Neural cell (in vitro differentiated cells): ENCODE data around the gene ALDH1B1. TPM values are rescaled to one million over a fixed set of nuclear protein-coding genes. Genes with fewer than 3 reads are reported as not detected.

Experiments used
- H2AFZ ChIP-seq: fragments of 200-600, 300-800 bp; sonication (generic), shearing (Covaris generic); 2 replicates; pipeline ENCODE4 v1.6.0; 2014; ENCODE audit warnings: low read depth, mild to moderate bottlenecking, antibody characterized with exemption, low read length, moderate library complexity
- H3F3A ChIP-seq: fragments of 200-600 bp; shearing (Covaris generic); 2 replicates; pipeline ENCODE4 v1.6.1; 2016; ENCODE audit warnings: mild to moderate bottlenecking, moderate library complexity, mixed read lengths, antibody characterized with exemption, low read length; ENCODE audit not compliant: insufficient read depth, poor library complexity, severe bottlenecking
- H3K27ac ChIP-seq: fragments of 200-600, 300-800 bp; sonication (generic), shearing (Covaris generic); 2 replicates; pipeline ENCODE4 v1.5.1; 2014; ENCODE audit warnings: mild to moderate bottlenecking, low read length, moderate library complexity
- H3K27me3 ChIP-seq: fragments of 300-800, 200-600 bp; sonication (generic), shearing (Covaris generic); 2 replicates; pipeline ENCODE4 v1.6.0; 2014; ENCODE audit warnings: mild to moderate bottlenecking, low read depth, low read length, moderate library complexity; ENCODE audit not compliant: insufficient read depth
- H3K36me3 ChIP-seq: fragments of 300-800, 200-600 bp; sonication (generic), shearing (Covaris generic); 2 replicates; pipeline ENCODE4 v1.5.1; 2014; ENCODE audit warnings: mild to moderate bottlenecking, antibody characterized with exemption, low read length, moderate library complexity; ENCODE audit not compliant: insufficient read depth
- H3K4me2 ChIP-seq: fragments of 300-800, 200-600 bp; sonication (generic), shearing (Covaris generic); 2 replicates; pipeline ENCODE4 v1.6.0; 2014; ENCODE audit warnings: mild to moderate bottlenecking, low read length
- H3K4me3 ChIP-seq: fragments of 300-800, 200-600 bp; sonication (generic), shearing (Covaris generic); 2 replicates; pipeline ENCODE4 v1.5.1; 2014; ENCODE audit warnings: mild to moderate bottlenecking, low read length, moderate library complexity
- H3K79me2 ChIP-seq: fragments of 200-600 bp; shearing (Covaris generic); replicated peaks from 2 replicates; pipeline ENCODE4 v1.6.0; 2014; ENCODE audit warnings: mild to moderate bottlenecking, low read length, moderate library complexity; ENCODE audit not compliant: insufficient read depth
- H3K9ac ChIP-seq: fragments of 300-800, 200-600 bp; sonication (generic), shearing (Covaris generic); 2 replicates; pipeline ENCODE4 v1.6.1; 2016; ENCODE audit warnings: mild to moderate bottlenecking, low read length, mixed read lengths
- H3K9me2 ChIP-seq: fragments of 200-600 bp; shearing (Covaris generic); 2 replicates; pipeline ENCODE4 v1.6.1; 2016; ENCODE audit warnings: mild to moderate bottlenecking, low read length, mixed read lengths; ENCODE audit not compliant: insufficient read depth
- H3K9me3 ChIP-seq: fragments of 200-600, 300-800 bp; sonication (generic), shearing (Covaris generic); 2 replicates; pipeline ENCODE4 v1.6.1; 2016; ENCODE audit warnings: mild to moderate bottlenecking, mixed run types, low read length, moderate library complexity, mixed read lengths
- H4K20me1 ChIP-seq: fragments of 200-600 bp; shearing (Covaris generic); 2 replicates; pipeline ENCODE4 v1.6.1; 2016; ENCODE audit warnings: mild to moderate bottlenecking, mixed run types; ENCODE audit not compliant: insufficient read depth
- CTCF ChIP-seq: fragments of 450-650 bp; IDR thresholded peaks from 2 replicates; pipeline ENCODE4 v1.5.1; 2014; ENCODE audit warnings: antibody characterized with exemption, mild to moderate bottlenecking, moderate library complexity; ENCODE audit not compliant: poor library complexity, severe bottlenecking
- EP300 ChIP-seq: fragments of 450-650 bp; conservative IDR thresholded peaks from 2 replicates; pipeline ENCODE4 v1.6.1; 2014; ENCODE audit warnings: antibody characterized with exemption, mild to moderate bottlenecking, moderate library complexity; ENCODE audit not compliant: poor library complexity, severe bottlenecking
- EZH2 ChIP-seq: fragments of 200-600, 300-800 bp; shearing (Covaris generic), sonication (generic); IDR thresholded peaks from 2 replicates; pipeline ENCODE4 v1.6.1; 2014; ENCODE audit warnings: antibody characterized with exemption, low read length, borderline replicate concordance, mild to moderate bottlenecking; ENCODE audit not compliant: insufficient read depth, poor library complexity, severe bottlenecking
- MXI1 ChIP-seq: fragments of 450-650 bp; conservative IDR thresholded peaks from 2 replicates; pipeline ENCODE4 v1.6.1; 2014; ENCODE audit warnings: antibody characterized with exemption, mild to moderate bottlenecking; ENCODE audit not compliant: poor library complexity, severe bottlenecking
- POLR2AphosphoS5 ChIP-seq: IDR thresholded peaks from 2 replicates; pipeline ENCODE4 v1.6.1; 2012
- RAD21 ChIP-seq: fragments of 450-650 bp; conservative IDR thresholded peaks from 2 replicates; pipeline ENCODE4 v1.6.1; 2014; ENCODE audit warnings: antibody characterized with exemption, mild to moderate bottlenecking, moderate library complexity
- SMC3 ChIP-seq: fragments of 450-650 bp; conservative IDR thresholded peaks from 2 replicates; pipeline ENCODE4 v1.6.1; 2014; ENCODE audit warnings: antibody characterized with exemption, mild to moderate bottlenecking, moderate library complexity; ENCODE audit not compliant: poor library complexity
- TAF1 ChIP-seq: IDR thresholded peaks from 2 replicates; pipeline ENCODE4 v1.6.1; 2012; ENCODE audit warnings: low read depth
- polyA plus RNA-seq: library from polyadenylated mRNA; depleted of rRNA; stranded (reverse); fragments of >200 nt; gene quantifications from 2 replicates; pipeline ENCODE4 v1.2.3, GENCODE V29; 2014
- TF ChIP-seq, protein P1 (sequence below): IDR thresholded peaks from 2 replicates; pipeline ENCODE4 v1.6.1; 2012; ENCODE audit warnings: borderline replicate concordance

The ALDH1B1 gene
- polyA plus RNA-seq, 1 donor from 2014 or later, result 6.6 TPM

DNA sequence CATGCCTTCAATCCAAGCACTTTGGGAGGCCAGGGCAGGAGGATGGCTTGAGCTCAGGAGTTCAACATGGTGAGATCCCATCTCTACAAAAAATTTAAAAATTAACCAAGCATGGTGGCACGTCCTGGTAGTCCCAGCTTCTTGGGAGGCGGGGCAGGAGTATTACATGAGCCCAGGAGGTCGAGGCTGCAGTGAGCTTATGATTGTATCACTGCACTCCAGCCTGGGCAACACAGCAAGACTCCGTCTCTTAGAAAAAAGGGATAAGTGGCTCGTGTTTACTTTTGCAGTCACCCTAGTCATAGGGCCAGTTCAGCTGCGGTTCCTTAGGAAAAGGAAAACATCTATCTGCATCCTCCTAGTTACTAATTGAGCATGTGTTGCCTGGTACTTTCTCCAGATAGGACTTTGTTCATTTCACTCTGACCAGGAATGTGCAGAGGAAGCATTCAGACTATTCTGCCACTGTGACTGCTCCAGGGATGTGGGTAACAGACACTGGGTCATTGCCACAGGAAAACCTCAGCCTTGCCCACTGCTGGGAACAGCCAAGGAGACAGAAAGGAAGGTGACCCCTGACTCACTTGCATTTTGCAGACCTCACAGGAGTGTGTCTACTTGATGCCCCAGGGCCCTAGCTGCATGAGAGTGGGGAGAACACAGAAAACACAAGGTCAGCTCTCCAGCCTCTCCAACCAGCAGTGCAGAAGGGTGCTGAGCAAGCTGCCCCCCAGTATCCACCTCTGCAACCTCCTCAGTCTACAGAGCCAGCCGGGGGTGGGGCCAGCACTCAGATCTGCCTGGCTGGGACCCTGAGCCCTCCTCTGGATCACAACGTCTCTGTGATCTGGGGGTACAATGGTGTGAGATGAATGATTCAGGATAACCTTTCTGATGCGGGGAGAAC, 33.9 kb upstream of the ALDH1B1 start:
- Histone ChIP-seq H3K27ac (no peak overlapping the region), H3K27me3 (no peaks in the 10 kb centered on the region), H3K9me3 (no peaks in the 10 kb centered on the region), H3K9me2 (no peaks in the 10 kb centered on the region), H3K79me2 (no peaks in the 10 kb centered on the region), H3K9ac (no peak overlapping the region), H3K4me3 (no peak overlapping the region), H3K4me2 (no peak overlapping the region), H2AFZ (no peak overlapping the region), H4K20me1 (no peaks in the 10 kb centered on the region), H3F3A (peaks cover 15% of the 10 kb centered on the region), H3K36me3 (no peaks in the 10 kb centered on the region)
- TF ChIP-seq SMC3 (no peak), POLR2AphosphoS5 (no peak), MXI1 (no peak), TAF1 (no peak), EP300 (no peak), CTCF (no peak), RAD21 (no peak), EZH2 (no peak)
- TF ChIP-seq, protein P1, sequence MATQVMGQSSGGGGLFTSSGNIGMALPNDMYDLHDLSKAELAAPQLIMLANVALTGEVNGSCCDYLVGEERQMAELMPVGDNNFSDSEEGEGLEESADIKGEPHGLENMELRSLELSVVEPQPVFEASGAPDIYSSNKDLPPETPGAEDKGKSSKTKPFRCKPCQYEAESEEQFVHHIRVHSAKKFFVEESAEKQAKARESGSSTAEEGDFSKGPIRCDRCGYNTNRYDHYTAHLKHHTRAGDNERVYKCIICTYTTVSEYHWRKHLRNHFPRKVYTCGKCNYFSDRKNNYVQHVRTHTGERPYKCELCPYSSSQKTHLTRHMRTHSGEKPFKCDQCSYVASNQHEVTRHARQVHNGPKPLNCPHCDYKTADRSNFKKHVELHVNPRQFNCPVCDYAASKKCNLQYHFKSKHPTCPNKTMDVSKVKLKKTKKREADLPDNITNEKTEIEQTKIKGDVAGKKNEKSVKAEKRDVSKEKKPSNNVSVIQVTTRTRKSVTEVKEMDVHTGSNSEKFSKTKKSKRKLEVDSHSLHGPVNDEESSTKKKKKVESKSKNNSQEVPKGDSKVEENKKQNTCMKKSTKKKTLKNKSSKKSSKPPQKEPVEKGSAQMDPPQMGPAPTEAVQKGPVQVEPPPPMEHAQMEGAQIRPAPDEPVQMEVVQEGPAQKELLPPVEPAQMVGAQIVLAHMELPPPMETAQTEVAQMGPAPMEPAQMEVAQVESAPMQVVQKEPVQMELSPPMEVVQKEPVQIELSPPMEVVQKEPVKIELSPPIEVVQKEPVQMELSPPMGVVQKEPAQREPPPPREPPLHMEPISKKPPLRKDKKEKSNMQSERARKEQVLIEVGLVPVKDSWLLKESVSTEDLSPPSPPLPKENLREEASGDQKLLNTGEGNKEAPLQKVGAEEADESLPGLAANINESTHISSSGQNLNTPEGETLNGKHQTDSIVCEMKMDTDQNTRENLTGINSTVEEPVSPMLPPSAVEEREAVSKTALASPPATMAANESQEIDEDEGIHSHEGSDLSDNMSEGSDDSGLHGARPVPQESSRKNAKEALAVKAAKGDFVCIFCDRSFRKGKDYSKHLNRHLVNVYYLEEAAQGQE, result no peak

DNA sequence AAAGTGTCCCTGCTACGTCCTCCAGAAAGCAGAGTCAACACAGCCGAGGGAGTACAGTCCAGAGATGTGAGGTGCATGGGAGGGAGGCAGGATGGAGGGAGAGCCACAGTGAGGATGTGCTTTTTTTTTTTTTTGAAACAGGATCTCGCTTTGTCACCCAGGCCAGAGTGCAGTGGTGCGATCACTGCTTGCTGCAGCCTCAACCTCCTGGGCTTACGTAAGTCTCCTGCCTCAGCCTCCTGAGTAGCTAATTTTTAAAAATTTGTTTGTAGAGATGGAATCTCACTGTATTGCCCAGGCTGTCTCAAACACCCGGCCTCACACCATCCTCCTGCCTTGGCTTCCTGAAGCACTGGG, 33.2 kb upstream of the ALDH1B1 start:
- no peaks in the 10 kb centered on the region for H3K9me2 ChIP-seq
- H3K4me3 ChIP-seq, result no peak overlapping the region
- no peaks in the 10 kb centered on the region for H3K79me2 ChIP-seq
- H3K36me3 ChIP-seq, result no peaks in the 10 kb centered on the region
- H3K9me3 ChIP-seq, result no peaks in the 10 kb centered on the region
- no peaks in the 10 kb centered on the region for H3K27me3 ChIP-seq
- H3K4me2 ChIP-seq, result no peak overlapping the region
- no peak overlapping the region for H3K9ac ChIP-seq
- H4K20me1 ChIP-seq, result no peaks in the 10 kb centered on the region
- TF ChIP-seq, protein P1, result no peak
- TF ChIP-seq SMC3, result no peak
- TF ChIP-seq TAF1, result no peak
- TF ChIP-seq POLR2AphosphoS5, result no peak
- TF ChIP-seq CTCF, result no peak
- TF ChIP-seq MXI1, result no peak
- TF ChIP-seq EP300, result no peak
- TF ChIP-seq RAD21, result no peak
- no peak for TF ChIP-seq EZH2
- no peak overlapping the region for H3K27ac ChIP-seq
- peaks cover 15% of the 10 kb centered on the region for H3F3A ChIP-seq
- no peak overlapping the region for H2AFZ ChIP-seq
